ENCODE data around the gene CLEC2L. TPM values are rescaled to one million over a fixed set of nuclear protein-coding genes. Genes with fewer than 3 reads are reported as not detected.

CLEC2L gene
- total RNA-seq, 2 donors from 2014 or later, result not detected

DNA sequence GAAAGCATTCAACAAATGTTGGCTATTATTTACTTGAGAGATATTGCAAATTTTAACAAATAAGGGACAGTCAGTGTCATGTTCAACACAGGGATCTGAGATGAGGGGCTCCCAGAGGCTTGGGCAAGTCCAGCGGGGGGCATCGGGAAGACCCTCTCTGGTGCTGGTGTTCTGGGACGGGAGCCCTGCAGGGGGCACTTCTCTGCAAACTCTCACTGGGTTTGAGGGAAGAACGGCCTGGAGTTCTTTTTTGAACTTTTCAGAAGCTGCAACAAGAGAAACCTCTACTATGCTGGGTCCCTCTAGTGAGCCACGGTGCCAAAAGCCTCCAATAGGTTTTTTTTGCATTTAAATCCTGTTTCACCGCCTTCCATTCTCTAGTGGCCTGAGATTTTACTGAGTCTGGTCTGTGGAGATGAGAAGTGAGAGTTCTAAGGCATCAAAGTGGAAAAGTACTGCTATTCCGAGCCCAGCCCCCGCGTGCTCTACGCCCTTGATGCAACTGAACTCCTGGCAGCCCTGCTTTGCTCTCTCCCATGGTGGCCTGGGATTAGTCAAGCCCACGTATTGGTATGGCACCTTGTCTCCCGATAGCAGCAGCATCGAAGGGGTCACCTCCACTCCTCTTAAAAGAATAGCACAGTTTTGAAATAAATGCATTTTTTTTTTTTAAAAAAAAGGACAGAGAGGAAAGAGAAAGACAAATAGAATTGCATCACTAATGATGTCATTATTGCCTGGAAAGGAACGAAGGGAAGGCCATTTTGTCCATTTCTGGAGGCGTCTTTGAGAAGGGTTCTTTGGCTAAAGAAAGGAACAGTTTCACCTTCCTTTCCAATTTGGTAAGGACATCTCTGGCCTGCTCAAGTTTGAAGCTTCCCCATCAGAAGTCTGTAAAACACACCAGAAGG is 43.5 kb downstream of the CLEC2L start:
- Histone ChIP-seq H3K36me3 (peaks cover 16% of the 10 kb centered on the region), H3K9me3 (no peaks in the 10 kb centered on the region), H3K4me1 (no peaks in the 10 kb centered on the region), H3K27me3 (no peaks in the 10 kb centered on the region), H3K4me3 (no peak overlapping the region), H3K27ac (no peak overlapping the region)
- DNase-seq (ENCODE audit: low spot score), result no peak
- TF ChIP-seq, protein P1, sequence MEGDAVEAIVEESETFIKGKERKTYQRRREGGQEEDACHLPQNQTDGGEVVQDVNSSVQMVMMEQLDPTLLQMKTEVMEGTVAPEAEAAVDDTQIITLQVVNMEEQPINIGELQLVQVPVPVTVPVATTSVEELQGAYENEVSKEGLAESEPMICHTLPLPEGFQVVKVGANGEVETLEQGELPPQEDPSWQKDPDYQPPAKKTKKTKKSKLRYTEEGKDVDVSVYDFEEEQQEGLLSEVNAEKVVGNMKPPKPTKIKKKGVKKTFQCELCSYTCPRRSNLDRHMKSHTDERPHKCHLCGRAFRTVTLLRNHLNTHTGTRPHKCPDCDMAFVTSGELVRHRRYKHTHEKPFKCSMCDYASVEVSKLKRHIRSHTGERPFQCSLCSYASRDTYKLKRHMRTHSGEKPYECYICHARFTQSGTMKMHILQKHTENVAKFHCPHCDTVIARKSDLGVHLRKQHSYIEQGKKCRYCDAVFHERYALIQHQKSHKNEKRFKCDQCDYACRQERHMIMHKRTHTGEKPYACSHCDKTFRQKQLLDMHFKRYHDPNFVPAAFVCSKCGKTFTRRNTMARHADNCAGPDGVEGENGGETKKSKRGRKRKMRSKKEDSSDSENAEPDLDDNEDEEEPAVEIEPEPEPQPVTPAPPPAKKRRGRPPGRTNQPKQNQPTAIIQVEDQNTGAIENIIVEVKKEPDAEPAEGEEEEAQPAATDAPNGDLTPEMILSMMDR (IDR thresholded peaks at IDR 0.05), result no peak

DNA sequence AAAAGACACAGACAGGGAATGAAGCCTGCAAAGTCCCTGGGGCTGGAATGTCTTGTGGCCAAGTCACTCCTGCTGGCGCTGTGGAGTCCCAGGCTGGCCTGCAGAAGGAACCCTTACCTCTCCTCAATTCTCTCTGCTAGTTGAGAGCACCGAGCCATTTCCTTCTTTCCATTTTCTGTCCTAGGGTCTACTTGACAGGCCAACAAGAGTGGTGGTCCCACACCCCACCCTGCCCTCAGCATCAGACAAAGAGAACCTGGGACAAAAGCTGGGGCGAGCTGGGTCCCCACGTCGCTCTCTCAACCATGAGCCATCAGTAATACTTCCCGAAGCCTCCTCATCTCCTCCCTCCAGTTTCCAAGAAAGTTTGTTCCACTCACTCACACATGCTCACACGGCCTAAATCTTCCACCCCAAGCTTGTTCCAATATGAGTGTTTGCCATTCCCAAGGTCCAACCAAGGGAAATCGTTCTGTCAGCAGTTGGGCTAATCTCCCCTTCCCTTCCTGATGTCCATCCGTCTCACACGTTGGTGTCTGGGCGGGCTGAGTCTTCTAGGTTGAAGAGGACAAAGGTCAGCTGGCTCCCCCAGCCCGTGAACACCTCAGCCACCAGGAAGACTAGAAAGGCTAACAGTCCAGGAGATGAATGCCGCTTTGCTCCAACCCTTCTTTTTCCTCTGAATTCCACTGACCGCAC is 44.3 kb downstream of the CLEC2L start:
- H3K36me3 ChIP-seq, result peaks cover 22% of the 10 kb centered on the region
- TF ChIP-seq, protein P1 (IDR thresholded peaks at IDR 0.05), result no peak
- no peaks in the 10 kb centered on the region for H3K4me1 ChIP-seq
- no peaks in the 10 kb centered on the region for H3K27me3 ChIP-seq
- no peaks in the 10 kb centered on the region for H3K9me3 ChIP-seq
- DNase-seq (ENCODE audit: low spot score), result no peak
- no peak overlapping the region for H3K4me3 ChIP-seq
- H3K27ac ChIP-seq, result no peak overlapping the region

DNA sequence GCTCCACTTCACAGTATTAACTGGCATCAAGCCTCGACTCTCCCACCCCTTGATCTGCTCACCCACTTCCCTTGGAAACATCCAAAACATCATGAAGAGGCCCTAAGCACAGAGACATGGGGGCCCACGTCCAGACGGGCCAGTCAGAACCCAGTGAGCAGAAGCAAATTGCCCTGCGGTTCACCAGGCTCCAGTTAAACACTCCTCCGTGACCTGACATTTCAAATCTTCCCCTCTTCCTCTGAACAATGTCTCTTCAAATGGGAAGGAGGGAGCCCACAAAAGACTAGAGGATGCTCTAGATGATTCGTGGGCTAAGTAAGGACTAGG is 44.8 kb downstream of the CLEC2L start:
- Histone ChIP-seq H3K27ac (no peak overlapping the region), H3K9me3 (no peaks in the 10 kb centered on the region), H3K4me3 (no peak overlapping the region), H3K4me1 (no peaks in the 10 kb centered on the region), H3K27me3 (no peaks in the 10 kb centered on the region), H3K36me3 (peaks cover 27% of the 10 kb centered on the region)
- DNase-seq (ENCODE audit: low spot score), result no peak
- TF ChIP-seq, protein P1 (IDR thresholded peaks at IDR 0.05), result no peak

DNA sequence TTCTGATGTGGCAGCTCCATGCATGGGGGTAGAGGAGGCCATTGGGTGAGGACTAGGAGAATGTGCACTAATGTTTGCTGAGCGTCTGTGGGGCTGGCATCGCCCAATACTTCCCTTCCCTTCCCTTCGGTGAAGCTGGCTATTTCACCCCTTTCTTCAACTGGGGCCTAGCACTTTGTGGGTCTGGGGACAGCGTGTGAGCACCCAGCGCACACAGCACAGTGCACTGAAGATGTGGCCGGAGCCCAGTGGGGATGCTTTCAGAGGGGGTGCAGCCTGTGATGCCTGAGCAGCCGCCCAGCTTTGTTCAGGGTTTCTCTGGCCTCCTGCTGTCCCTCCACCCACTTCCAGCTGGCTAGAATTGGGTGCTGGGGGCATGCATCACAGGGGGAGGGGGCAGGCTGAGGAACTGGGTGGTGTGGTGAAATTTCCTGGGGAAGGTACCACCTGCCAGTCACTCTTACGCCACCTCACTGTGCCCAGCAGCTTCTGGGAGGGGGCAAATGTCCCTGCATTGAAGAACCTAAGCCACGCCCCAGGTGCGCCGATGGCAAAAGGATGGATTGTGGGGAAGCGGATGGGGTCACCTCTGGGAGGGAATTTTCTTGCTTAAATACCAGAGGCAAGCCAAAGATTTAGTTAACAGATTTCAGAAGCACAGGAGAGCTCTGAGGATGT is 45.5 kb downstream of the CLEC2L start:
- no peak overlapping the region for H3K27ac ChIP-seq
- peaks cover 34% of the 10 kb centered on the region for H3K36me3 ChIP-seq
- TF ChIP-seq, protein P1 (IDR thresholded peaks at IDR 0.05), result no peak
- no peaks in the 10 kb centered on the region for H3K4me1 ChIP-seq
- H3K4me3 ChIP-seq, result no peak overlapping the region
- no peak for DNase-seq (ENCODE audit: low spot score)
- H3K27me3 ChIP-seq, result no peaks in the 10 kb centered on the region
- no peaks in the 10 kb centered on the region for H3K9me3 ChIP-seq

DNA sequence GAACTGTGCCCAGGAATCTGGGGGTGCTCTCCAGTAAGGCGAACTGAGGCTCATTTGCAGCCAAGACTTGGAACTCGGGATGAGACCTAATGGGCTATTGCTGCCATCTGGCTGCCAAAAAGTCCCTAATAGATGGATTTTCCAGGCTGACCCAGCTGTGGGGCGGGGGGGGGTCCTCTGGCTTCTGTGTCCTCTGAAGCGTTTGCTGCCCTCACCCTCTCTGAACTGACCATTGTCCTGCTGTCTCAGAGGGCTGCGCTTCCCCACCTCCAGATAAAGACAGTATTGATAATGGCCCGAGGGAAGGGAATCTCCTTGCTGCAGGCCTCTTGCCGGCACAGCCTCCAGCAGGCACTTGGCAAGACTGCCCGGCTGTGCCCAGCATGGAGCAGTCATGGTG is 46.6 kb downstream of the CLEC2L start:
- TF ChIP-seq, protein P1 (IDR thresholded peaks at IDR 0.05), result no peak
- H3K27me3 ChIP-seq, result no peaks in the 10 kb centered on the region
- H3K27ac ChIP-seq, result no peak overlapping the region
- H3K4me1 ChIP-seq, result peaks cover 0 to 10% of the 10 kb centered on the region in 2 donors
- H3K4me3 ChIP-seq, result no peak overlapping the region
- DNase-seq (ENCODE audit: low spot score), result no peak
- no peaks in the 10 kb centered on the region for H3K9me3 ChIP-seq
- H3K36me3 ChIP-seq, result peaks cover 46% of the 10 kb centered on the region

Measured in right atrium auricular region (tissue), 2 donors.